ENCODE data around the gene COPB1.

- TF ChIP-seq, protein P1, sequence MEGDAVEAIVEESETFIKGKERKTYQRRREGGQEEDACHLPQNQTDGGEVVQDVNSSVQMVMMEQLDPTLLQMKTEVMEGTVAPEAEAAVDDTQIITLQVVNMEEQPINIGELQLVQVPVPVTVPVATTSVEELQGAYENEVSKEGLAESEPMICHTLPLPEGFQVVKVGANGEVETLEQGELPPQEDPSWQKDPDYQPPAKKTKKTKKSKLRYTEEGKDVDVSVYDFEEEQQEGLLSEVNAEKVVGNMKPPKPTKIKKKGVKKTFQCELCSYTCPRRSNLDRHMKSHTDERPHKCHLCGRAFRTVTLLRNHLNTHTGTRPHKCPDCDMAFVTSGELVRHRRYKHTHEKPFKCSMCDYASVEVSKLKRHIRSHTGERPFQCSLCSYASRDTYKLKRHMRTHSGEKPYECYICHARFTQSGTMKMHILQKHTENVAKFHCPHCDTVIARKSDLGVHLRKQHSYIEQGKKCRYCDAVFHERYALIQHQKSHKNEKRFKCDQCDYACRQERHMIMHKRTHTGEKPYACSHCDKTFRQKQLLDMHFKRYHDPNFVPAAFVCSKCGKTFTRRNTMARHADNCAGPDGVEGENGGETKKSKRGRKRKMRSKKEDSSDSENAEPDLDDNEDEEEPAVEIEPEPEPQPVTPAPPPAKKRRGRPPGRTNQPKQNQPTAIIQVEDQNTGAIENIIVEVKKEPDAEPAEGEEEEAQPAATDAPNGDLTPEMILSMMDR (IDR thresholded peaks at IDR 0.05), result peak; percentile 43
- TF ChIP-seq TAF1 (IDR thresholded peaks at IDR 0.05; ENCODE audit: borderline replicate concordance, low read depth, low read length) (no peak), YY1 (IDR thresholded peaks at IDR 0.05; ENCODE audit: low read depth) (no peak), RXRA (IDR thresholded peaks at IDR 0.05; ENCODE audit: borderline replicate concordance, low read depth) (no peak), TEAD4 (IDR thresholded peaks at IDR 0.05; ENCODE audit: borderline replicate concordance, insufficient read depth) (no peak), MAX (IDR thresholded peaks at IDR 0.05; ENCODE audit: low read depth) (no peak), SIN3A (IDR thresholded peaks at IDR 0.05; ENCODE audit: borderline replicate concordance, low read depth, low read length) (no peak), JUND (IDR thresholded peaks at IDR 0.05) (no peak), RAD21 (IDR thresholded peaks at IDR 0.05; ENCODE audit: low read length) (no peak), EZH2phosphoT487 (IDR thresholded peaks at IDR 0.05; ENCODE audit: borderline replicate concordance, low read depth) (no peak), POLR2AphosphoS5 (IDR thresholded peaks at IDR 0.05; ENCODE audit: low read depth, low read length) (no peak)
These were observed 86.1 kb downstream of the COPB1 start for GRCh38 chr11:14413307-14414069.
